GM21825 (cell line): ENCODE results near the gene FHOD1.

Source experiments
- ATAC-seq: cut with Tn5 transposase; IDR thresholded peaks from one replicate; pipeline ENCODE4 v1.9.1; 2021; ENCODE audit warnings: mild to moderate bottlenecking, moderate library complexity; ENCODE audit not compliant: unreplicated experiment

FHOD1 gene

GRCh38 chr16:67210069-67210937, 37.0 kb downstream of the FHOD1 start:
- ATAC-seq: no peak

- ATAC-seq: no peak
These were observed 37.7 kb downstream of the FHOD1 start for GRCh38 chr16:67209565-67209964.

GRCh38 chr16:67208154-67208896, 39.0 kb downstream of the FHOD1 start:
- no peak for ATAC-seq

- ATAC-seq: no peak
These were observed 39.8 kb downstream of the FHOD1 start for GRCh38 chr16:67207249-67208091.

- ATAC-seq: no peak
These were observed 40.4 kb downstream of the FHOD1 start for GRCh38 chr16:67206838-67207248.

GRCh38 chr16:67206129-67206837, 41.0 kb downstream of the FHOD1 start:
- ATAC-seq: no peak

GRCh38 chr16:67204076-67204475, 43.2 kb downstream of the FHOD1 start:
- no peak for ATAC-seq

- ATAC-seq: no peak
These were observed 44.3 kb downstream of the FHOD1 start for GRCh38 chr16:67202956-67203493.

- no peak for ATAC-seq
These were observed 44.9 kb downstream of the FHOD1 start for GRCh38 chr16:67202426-67202825.

GRCh38 chr16:67201411-67202345, 45.6 kb downstream of the FHOD1 start:
- ATAC-seq: no peak

- ATAC-seq: no peak
These were observed 46.8 kb downstream of the FHOD1 start for GRCh38 chr16:67200491-67200890.

GRCh38 chr16:67199808-67200198, 47.5 kb downstream of the FHOD1 start:
- ATAC-seq: no peak

GRCh38 chr16:67199011-67199807, 48.1 kb downstream of the FHOD1 start, which contains the start of gene ELMO3:
Gene ELMO3 (plus strand): TSS chr16:67199131. CDS start chr16:67199327, 196 bp downstream.
- ATAC-seq: no peak

- no peak for ATAC-seq
These were observed 49.0 kb downstream of the FHOD1 start for GRCh38 chr16:67198238-67198734.

- no peak for ATAC-seq
These were observed 49.6 kb downstream of the FHOD1 start for GRCh38 chr16:67197704-67198103.

- no peak for ATAC-seq
These were observed 50.4 kb downstream of the FHOD1 start for GRCh38 chr16:67196881-67197280.

- no peak for ATAC-seq
These were observed 51.6 kb downstream of the FHOD1 start for GRCh38 chr16:67195676-67196075.

GRCh38 chr16:67194260-67194659, 53.0 kb downstream of the FHOD1 start:
- ATAC-seq: no peak
